Skin of body (tissue), 2 donors: ENCODE data around the gene VAMP8. TPM values are rescaled to one million over a fixed set of nuclear protein-coding genes. Genes with fewer than 3 reads are reported as not detected.
"Not testable (repeated sequence)": the region's sequence is repeated elsewhere in the genome, so short reads cannot be mapped to it uniquely, and the experiment has no call there.

Experiments
- DNase-seq: peaks from one replicate; lab custom pipeline; 2025; lab: John Stamatoyannopoulos, UW
- total RNA-seq: library from RNA; depleted of rRNA; stranded (reverse); fragments of >200 nt; gene quantifications from one replicate; pipeline ENCODE4 v1.2.3, GENCODE V29; 2014

The VAMP8 gene
- total RNA-seq, 1 donor from 2014 or later: 32.4 TPM

- DNase-seq: no peak
Measured at GRCh38 chr2:85598594-85599340, 21.4 kb downstream of the VAMP8 start.

- no peak for DNase-seq
Measured at GRCh38 chr2:85599468-85600234, 22.3 kb downstream of the VAMP8 start.

- no peak for DNase-seq
Measured at GRCh38 chr2:85600235-85600575, 22.8 kb downstream of the VAMP8 start.

- no peak for DNase-seq
Measured at GRCh38 chr2:85600951-85601770, 23.8 kb downstream of the VAMP8 start.

GRCh38 chr2:85601771-85602475 is 24.5 kb downstream of the VAMP8 start:
- no peak for DNase-seq

GRCh38 chr2:85602476-85603234 is 25.3 kb downstream of the VAMP8 start, which contains the start of gene TMEM150A:
Gene TMEM150A, minus strand, starts transcription at chr2:85602698. Its CDS starts 750 bp downstream, at chr2:85601948.
- DNase-seq: peak; percentile 88

- DNase-seq: not testable (repeated sequence)
Measured at GRCh38 chr2:85604133-85604444, 26.7 kb downstream of the VAMP8 start.

GRCh38 chr2:85604568-85605339 is 27.4 kb downstream of the VAMP8 start:
- DNase-seq: no peak

- DNase-seq: peak; percentile 42
Measured at GRCh38 chr2:85605406-85606115, 28.2 kb downstream of the VAMP8 start.

- no peak for DNase-seq
Measured at GRCh38 chr2:85606116-85606455, 28.7 kb downstream of the VAMP8 start.

GRCh38 chr2:85607268-85608215 is 30.2 kb downstream of the VAMP8 start:
- no peak for DNase-seq

- no peak for DNase-seq
Measured at GRCh38 chr2:85611217-85611704, 33.9 kb downstream of the VAMP8 start.

- DNase-seq: peak; percentile 82
Measured at GRCh38 chr2:85611705-85612587, 34.6 kb downstream of the VAMP8 start, which contains the start of gene C2orf68. Gene C2orf68, minus strand, starts transcription at chr2:85612066. Its CDS starts 82 bp downstream, at chr2:85611984.

- no peak for DNase-seq
Measured at GRCh38 chr2:85613717-85614515, 36.5 kb downstream of the VAMP8 start.

GRCh38 chr2:85614757-85615156 is 37.4 kb downstream of the VAMP8 start:
- DNase-seq: not testable (repeated sequence)

GRCh38 chr2:85615413-85615728 is 38.0 kb downstream of the VAMP8 start:
- DNase-seq: no peak
